Stimulated activated naive CD8-positive, alpha-beta T cell treated with anti-CD3 and anti-CD28 coated beads, Interleukin-15, Interleukin-2, amounts not matched to agents 100 U/mL and 50 U/mL, for 24 hours (primary cell): ENCODE results near the gene CTXN3.
A peak's percentile ranks its signal among the peaks of the same experiment; 100 is the strongest.

Experiments
- ATAC-seq: fragments of 150-1000 bp; cut with Tn5 transposase; one replicate; pipeline ENCODE4 v1.10.0; 2021
- DNase-seq: peaks from one replicate; pipeline ENCODE4 v3.0.0; 2021

Gene CTXN3

DNA sequence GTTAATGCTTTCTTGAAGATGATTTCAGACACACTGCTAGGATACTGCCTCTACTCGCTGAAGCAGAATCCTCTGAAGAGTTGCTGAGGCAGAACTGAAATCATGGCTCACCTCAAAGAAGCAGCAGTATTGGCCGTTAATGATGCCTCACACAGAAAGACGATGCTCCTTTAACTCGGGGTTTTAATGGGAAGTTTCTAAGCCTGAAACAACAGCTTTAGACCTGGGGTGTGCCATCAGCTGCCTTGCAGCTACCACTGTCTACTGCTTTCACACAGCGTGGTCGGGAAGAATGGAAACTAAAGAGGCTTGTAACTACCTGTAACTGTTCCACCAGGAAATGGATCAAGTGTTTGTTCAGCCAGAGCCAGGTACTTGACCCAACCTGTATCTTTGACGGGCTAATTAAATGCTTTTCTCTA lies at the start of gene CTXN3:
Gene CTXN3 (plus strand): TSS at position 65 of the 422 bp plus-strand sequence. CDS start 8,440 bp downstream, outside the sequence.
- DNase-seq (no peak), ATAC-seq (no peak)

DNA sequence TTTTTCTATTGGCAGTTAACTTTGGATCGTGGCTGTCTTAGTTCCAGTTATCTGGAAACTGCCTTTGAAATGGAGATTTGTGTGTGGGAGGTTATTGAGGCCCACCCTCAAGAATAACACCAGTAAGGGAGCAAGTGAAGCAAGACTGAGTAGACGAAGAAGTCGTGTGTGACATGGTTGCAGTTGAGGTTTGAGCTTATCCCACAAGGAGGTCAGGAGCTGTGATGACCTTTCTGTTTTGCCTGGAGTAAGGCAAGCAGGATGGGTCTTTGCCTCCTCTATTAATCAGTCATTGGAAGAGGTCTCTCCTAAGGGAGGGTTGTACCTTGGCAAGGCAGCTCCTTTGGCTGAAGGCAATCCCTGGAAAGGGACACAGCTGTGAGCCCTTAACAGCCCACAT lies 49.6 kb upstream of the CTXN3 start:
- ATAC-seq (no peak), DNase-seq (no peak)

- no peak for DNase-seq
- no peak for ATAC-seq
These were observed 49.0 kb upstream of the CTXN3 start for GRCh38 chr5:127599847-127600246.

DNA sequence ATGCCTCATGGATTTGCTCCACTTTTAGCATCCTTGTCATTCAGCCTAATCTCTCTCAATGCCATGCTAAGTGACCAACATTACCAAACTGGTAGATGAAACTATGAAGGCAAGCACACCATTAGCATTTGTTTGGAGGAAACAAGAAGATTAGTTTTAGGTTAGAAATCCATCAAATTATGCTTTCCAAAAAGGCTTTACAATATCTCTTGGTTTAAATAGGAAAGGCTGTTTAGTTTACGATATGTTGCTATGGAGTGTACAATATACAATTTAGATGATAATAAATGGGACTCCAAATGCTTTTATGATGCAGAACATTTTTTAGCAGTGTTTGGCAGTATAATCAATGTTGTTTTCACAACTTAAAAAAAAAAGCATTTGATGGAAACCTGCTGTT lies 47.8 kb upstream of the CTXN3 start:
- ATAC-seq (no peak), DNase-seq (no peak)

GRCh38 chr5:127601601-127602000 lies 47.3 kb upstream of the CTXN3 start:
- no peak for ATAC-seq
- DNase-seq, result no peak

GRCh38 chr5:127602481-127602880 lies 46.4 kb upstream of the CTXN3 start:
- ATAC-seq, result no peak
- DNase-seq, result no peak

GRCh38 chr5:127602896-127603844 lies 45.7 kb upstream of the CTXN3 start:
- DNase-seq (no peak), ATAC-seq (no peak)

DNA sequence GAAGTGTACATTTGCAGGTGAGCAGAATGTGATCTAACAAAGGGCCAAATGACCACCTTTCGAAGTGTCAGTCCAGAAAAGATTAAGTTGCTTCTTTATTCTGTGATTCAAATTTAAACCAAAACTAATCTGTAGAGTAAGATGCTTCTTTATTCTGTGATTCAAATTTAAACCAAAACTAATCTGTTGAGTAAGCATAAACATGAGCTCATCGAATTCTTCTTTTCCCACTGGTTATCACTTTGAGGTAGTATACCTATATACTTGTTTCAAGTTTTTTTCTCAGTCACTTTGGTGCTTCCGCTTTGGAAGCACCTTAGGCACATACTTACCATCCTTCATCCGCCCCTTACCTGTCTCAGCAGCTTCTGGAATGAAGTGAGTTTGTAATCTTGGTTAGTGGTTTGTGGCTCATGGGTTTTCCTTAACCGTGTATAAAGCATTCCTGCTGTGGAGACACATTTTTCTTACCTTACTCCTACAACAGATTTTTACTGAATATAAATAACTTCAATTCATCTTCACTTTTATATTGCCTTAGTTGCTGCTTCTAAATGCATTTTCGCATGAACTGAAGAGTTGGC lies 40.7 kb upstream of the CTXN3 start:
- DNase-seq (no peak), ATAC-seq (no peak)

GRCh38 chr5:127609011-127609410 lies 39.9 kb upstream of the CTXN3 start:
- DNase-seq (no peak), ATAC-seq (no peak)

DNA sequence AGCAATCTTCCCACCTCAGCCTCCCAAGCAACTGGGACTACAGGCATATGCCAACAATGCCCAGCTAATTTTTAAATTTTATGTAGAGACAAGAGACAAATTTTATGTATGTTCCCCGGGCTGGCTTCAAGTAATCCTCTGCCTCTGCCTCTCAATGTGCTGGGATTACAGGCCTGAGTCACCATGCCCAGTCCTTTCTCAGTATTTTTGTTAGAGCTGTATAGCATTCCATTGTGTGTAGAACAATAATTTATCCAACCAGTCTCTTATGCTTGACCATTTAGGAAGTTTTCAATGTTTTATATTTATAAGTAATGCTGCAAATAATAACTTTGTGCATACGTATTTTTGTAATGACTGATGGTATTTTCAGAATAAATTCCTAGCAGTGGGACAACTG lies 38.9 kb upstream of the CTXN3 start:
- ATAC-seq (no peak), DNase-seq (no peak)

GRCh38 chr5:127612441-127613141 lies 36.3 kb upstream of the CTXN3 start:
- no peak for DNase-seq
- ATAC-seq, result no peak

- ATAC-seq, result no peak
- DNase-seq, result no peak
These were observed 33.0 kb upstream of the CTXN3 start for GRCh38 chr5:127615916-127616315.

- peak; percentile 36 for ATAC-seq
- DNase-seq, result no peak
These were observed 28.9 kb upstream of the CTXN3 start for GRCh38 chr5:127619908-127620479.

DNA sequence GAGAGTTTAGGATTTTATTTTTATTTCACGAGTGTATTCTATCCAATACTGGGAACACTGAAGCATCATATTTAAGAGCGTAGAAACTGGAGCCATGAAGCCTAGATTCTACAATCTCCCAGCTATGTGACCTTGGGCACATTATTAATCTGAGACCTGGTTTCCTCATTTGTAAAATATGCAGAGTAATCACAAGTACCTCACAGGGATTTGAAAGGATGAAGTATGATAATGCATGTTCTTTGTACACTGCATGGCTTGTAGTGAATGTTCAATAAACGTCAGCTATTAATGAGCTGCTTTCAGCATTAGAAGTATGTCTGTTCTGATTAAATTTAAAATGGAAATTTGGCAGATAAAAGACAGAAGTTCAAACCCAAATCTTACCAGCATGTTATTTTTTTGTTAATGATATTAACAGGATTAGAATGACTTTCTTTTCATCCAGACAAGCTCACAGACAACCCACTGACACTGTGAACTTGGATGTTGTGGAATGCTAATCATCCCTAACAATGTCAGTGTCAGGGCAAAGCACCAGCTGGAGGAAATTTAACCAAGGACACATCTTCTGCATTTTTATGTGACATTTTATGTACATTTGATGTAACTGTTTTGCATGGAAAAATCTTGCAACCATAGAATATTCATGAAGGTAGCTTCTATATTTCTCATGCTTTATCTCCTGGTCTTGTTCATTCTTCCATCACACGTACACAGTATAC lies 27.1 kb upstream of the CTXN3 start:
- ATAC-seq (no peak), DNase-seq (no peak)

DNA sequence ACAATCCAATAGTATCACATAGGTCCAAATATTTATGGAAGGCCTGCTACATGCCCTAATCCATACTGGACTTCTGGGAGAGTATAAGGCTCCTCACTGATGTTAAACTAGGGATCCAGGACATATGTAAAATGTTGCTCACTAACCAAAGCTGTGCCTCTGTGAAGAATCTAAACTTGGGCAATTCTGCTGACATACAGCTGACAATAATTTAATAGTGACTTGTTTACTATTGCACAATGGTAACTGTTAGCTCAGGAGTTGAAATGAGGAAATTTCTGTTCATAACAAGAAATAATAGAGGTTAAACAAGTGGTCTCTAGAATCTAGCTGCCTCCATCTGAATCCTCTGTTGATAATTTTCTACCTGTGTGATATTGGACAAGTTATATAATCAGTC lies 14.9 kb upstream of the CTXN3 start:
- DNase-seq, result no peak
- no peak for ATAC-seq

DNA sequence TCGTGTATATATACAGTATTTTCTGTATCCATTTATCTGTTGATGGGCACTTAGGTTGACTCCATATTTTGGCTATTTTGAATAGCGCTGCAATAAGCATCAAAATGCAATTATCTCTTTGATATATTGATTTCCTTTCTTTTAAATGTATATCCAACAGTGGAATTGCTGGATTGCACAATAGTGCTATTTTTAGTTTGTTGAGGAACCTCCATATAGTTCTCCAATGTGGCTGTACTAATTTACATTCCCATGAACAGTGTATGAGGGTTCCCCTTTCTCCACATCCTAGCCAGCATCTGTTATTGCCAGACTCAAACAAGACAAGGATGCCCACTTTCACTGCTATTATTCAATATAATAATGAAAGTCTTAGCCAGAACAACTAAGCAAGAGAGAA lies 9.1 kb upstream of the CTXN3 start:
- DNase-seq, result no peak
- no peak for ATAC-seq

DNA sequence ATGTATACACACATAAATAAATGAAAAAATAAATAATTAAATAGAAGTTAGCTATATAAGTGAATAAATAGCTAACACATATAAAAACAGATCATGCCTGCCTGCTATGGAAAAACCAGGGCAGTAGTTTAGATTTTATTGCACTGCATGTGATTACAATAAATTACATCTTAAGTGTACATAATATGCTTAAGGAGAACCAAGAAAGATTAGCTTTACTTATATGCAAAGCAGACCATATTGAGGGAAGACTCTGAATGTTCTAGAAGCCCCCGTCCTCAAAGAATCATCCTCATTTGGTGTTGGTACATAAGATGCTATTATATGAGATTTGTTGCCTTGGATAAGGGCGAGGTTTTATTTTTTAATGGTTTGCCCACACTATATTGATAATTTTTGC lies 5.9 kb upstream of the CTXN3 start:
- DNase-seq (no peak), ATAC-seq (no peak)

GRCh38 chr5:127643607-127644006 lies 5.3 kb upstream of the CTXN3 start:
- DNase-seq (no peak), ATAC-seq (no peak)

- ATAC-seq, result no peak
- no peak for DNase-seq
These were observed 3.6 kb upstream of the CTXN3 start for GRCh38 chr5:127645300-127645726.

GRCh38 chr5:127647361-127647958 lies 1.4 kb upstream of the CTXN3 start:
- ATAC-seq (no peak), DNase-seq (no peak)

DNA sequence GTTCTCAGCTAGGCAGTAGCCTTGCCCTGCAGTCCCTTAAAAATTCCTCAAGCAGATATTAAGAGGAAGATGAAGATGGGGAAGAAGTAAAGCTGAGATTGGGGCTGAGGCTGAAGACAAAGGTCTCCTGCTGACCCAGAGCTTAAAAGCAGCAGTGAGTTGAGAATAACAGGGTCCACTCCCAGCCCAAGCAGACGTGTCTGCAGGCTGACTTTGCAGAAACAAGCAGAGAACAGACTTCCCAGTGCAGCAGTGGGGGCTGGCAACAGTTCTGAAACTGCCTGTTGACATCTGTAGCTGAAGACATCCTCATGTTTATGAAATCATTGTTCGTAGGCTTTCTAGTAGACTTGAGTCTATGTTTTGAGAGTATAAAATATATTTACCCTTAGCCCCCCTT lies 1.1 kb downstream of the CTXN3 start:
- no peak for DNase-seq
- ATAC-seq, result no peak

- ATAC-seq, result no peak
- no peak for DNase-seq
These were observed 1.8 kb downstream of the CTXN3 start for GRCh38 chr5:127650649-127651048.
